T47D (cell line): ENCODE data around the gene MATN1.
"Not testable (repeated sequence)": the region's sequence is repeated elsewhere in the genome, so short reads cannot be mapped to it uniquely, and the experiment has no call there.

Experiments
- DNase-seq, 2 experiments: peaks; one replicate each; pipeline versions ENCODE4 v3.0.0 to v3.0.0-alpha.2; 2011 to 2012; ENCODE audit warnings: low read depth in 1 of 2, low spot score in 1 of 2
- JUND ChIP-seq: IDR thresholded peaks from 2 replicates; pipeline ENCODE4 v1.6.1; 2012; ENCODE audit warnings: low read depth
- in situ Hi-C: cut with HindIII; loops from 2 replicates; pipeline ENCODE4 v1.10.0; 2016; ENCODE audit warnings: low sequenced_read_pairs, low pct_unique_long_range_greater_than_20kb

The MATN1 gene

GRCh38 chr1:30723331-30723755 lies at the start of gene MATN1:
Gene MATN1, minus strand, starts transcription at chr1:30723585. Its CDS starts 34 bp downstream, at chr1:30723551.
- no peak for DNase-seq
- TF ChIP-seq JUND = no peak
- in situ Hi-C loops = no loop called here

- in situ Hi-C loops = no loop called here
Observed at GRCh38 chr1:30771005-30771404, 47.6 kb upstream of the MATN1 start.

DNA sequence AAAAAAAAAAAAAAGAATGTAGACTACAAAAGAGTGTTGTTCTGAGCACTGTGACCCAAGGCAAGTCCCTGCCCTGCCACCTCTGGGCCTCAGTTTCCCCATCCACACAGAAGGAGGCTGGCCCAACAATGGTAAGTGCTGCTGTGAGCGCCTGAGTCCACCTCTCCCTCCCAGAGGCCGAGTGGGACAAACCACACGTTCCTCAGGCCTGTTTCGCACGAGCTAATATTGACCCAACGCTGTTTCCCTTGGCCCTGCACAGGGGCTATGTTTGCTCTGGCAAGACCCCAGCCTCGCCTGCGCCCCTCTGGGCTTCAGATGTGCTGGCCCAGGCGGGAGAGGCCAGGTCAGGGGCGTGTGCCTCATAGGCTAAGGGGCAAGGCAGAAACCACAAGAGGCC lies 46.8 kb upstream of the MATN1 start:
- no peak for TF ChIP-seq JUND
- in situ Hi-C loops = no loop called here
- DNase-seq = no peak

More at GRCh38 chr1:30771005-30771404, 47.6 kb upstream of the MATN1 start:
- no peak for DNase-seq
- TF ChIP-seq JUND = no peak

- TF ChIP-seq JUND = no peak
- in situ Hi-C loops = no loop called here
- DNase-seq = no peak
Observed at GRCh38 chr1:30768830-30769718, 45.7 kb upstream of the MATN1 start.

DNA sequence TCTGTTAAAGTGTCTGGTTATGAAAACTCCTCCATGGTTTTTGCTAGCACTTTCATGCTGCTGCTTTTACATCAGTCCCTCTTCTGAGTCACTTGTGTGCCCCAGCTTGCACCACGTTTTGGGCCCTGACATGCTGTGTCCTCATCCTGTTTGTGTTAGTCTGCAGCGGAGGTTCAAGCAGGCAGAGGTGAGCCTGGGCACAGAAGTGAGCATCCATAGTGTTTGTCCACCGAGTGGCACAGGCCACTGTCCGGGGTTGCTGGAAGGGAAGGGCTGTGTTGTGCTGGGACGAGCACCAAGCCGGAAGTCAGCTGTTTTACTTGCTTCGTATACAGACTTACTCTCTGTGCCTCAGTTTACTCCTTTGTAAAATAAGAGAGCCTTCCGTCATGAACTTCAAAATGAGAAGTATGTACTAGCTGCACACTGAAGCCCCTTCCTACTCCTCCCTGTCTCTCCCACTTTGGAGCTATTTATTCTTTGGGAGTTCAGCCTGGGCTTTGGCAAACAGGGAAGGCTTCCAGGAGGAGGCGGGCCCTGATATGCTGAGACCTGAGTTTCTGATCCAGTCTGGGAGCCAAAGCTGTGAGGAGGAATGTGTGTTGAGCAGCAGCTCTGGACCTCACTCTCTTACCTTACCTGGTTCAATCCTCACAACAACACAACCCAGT lies 44.9 kb upstream of the MATN1 start:
- in situ Hi-C loops = no loop called here
- DNase-seq = no peak
- no peak for TF ChIP-seq JUND

DNA sequence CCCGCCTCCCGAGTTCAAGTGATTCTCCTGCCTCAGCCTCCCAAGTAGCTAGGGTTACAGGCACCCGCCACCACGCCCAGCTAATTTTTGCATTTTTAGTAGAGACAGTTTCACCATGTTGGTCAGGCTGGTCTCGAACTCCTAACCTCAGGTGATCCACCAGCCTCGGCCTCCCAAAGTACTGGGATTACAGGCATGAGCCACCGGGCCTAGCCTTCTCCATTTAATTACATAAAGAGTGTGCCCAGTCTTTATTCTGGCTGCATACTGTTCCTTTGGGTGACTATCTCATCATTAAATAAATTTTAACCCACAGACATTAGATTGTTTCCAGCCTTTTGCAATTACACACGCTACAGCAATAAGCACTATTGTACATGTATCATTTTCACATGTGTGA lies 43.6 kb upstream of the MATN1 start:
- in situ Hi-C loops, DNase-seq: not testable (repeated sequence)

GRCh38 chr1:30765556-30766434 lies 42.4 kb upstream of the MATN1 start:
- no peak for DNase-seq
- in situ Hi-C loops = no loop called here
- TF ChIP-seq JUND = no peak

GRCh38 chr1:30764939-30765555 lies 41.7 kb upstream of the MATN1 start:
- TF ChIP-seq JUND = no peak
- in situ Hi-C loops = no loop called here
- no peak for DNase-seq

DNA sequence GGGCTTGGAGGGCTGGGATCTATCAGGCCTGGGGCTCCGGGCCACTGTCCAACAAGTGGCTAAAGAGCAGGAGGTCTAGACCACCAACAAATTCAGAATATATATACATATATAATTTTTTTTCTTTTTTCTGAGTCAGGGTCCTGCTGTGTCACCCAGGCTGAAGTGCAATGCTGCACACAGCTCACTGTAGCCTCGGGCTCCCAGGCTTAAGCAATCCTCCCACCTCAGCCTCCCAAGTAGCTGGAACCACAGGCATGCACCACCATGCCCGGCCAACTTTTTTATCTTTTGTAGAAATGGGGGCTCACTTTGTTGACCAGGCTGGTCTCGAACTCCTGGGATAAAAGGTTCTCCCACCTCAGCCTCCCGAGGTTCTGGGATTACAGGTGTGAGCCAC lies 41.0 kb upstream of the MATN1 start:
- DNase-seq = no peak
- no peak for TF ChIP-seq JUND
- in situ Hi-C loops = no loop called here

DNA sequence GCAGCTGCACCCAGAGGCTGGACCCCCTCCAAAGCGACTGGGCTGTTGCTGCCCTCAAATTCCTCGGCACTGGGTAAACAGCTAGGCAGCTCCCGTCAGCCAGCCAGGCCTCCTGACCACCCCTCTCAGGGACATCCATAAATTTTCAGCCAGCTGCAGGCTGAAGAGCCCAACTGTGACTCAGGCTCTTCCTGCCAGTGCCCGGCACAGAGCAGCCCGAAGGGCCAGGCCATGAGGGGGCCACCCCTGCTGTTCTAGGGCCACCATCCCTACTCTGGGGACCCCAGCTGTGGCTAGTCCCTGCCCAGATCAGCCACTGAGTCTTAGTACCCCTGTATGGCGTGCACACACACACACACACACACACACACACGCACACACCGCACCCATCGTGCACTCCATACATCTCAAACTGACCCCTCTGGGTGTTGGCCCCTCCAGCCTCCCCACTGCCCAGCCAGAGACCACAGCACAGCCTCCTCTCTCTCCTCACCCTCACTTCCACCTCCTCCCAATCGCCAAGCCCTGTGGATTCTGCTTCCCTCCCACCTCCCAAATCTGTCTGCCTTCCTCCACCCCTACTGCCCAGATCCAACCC lies 40.4 kb upstream of the MATN1 start:
- in situ Hi-C loops = no loop called here
- DNase-seq = no peak
- no peak for TF ChIP-seq JUND

DNA sequence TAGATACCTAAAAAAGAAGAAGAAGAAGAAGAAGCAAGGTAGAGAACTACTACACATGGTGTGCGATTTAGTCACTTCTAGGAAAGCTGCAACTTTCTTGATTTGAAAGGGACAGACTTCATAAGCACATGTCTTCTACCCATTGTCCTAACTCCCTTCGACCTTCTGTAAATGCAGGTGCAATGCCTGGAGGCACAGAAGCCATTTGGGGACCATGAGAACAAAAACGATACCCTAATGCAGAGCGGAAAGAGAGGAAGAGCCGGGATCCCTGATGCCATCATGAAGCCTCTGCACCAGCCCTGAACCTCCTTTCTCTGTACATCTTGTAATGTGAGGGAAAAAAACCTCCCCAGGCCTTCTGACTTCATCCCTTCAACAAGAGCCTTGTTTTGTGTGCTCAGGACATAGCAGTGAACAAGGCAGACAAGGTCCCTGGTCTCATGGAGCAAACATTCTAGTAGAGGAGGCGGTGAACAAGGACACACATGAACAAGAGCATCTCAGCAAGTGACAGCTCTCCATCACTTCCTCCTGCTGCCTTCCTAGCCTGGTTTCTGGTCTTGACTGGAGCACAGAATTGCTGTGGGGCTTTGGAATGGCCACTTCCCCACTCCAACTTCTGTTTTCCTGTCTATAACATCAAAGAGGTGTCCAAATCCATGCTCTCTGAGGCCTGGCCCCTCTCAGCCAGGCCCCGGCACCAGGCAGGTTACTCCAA lies 39.7 kb upstream of the MATN1 start:
- in situ Hi-C loops = no loop called here
- no peak for TF ChIP-seq JUND
- no peak for DNase-seq
